GM18951 (cell line): ENCODE data around the gene CASK.

Experiments
- POLR2A ChIP-seq: IDR thresholded peaks from 4 replicates; pipeline ENCODE4 v1.6.1; 2011; ENCODE audit warnings: mild to moderate bottlenecking; ENCODE audit not compliant: insufficient read length, insufficient read depth; ENCODE audit errors: extremely low read depth
- in situ Hi-C: fragments of 300-500 bp; cut with MboI; formaldehyde crosslinking; loops from one replicate; pipeline ENCODE4 v1.12.0; 2022; ENCODE audit warnings: low sequenced_read_pairs, mixed read lengths, inconsistent platforms; ENCODE audit not compliant: unreplicated experiment

The CASK gene

DNA sequence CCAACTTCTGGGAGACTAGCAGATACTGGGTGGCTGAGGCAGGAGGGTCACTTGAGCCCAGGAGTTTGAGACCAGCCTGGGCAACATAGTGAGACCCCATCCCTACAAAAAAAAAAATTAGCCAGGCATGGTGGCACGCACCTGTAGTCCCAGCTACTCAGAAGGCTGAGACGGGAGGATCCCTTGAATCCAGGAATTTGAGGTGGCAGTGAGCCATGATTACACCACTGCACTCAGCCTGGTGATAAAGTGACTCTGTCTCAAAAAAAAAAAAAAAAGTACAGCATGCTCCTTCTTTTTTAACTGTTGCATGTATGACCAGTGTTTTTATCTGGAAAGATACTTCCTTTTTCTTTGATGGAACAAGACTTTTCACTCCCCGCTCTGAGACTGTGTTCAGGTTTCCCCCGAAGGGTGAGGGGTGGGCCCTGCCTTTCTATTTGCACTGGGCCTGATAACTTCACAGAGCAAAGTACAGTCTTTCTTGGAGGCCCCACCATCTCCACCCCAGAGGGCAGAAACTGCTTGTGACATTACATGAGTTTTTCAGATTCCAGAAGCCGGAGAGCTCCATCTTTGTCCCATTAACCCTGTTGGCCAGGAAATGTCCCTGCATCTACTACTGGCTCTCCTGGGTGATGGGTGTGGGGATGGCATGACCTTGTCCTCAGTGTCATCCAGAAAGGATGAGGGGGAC lies 441.1 kb downstream of the CASK start:
- no peak for TF ChIP-seq POLR2A
- in situ Hi-C loops = no loop called here

DNA sequence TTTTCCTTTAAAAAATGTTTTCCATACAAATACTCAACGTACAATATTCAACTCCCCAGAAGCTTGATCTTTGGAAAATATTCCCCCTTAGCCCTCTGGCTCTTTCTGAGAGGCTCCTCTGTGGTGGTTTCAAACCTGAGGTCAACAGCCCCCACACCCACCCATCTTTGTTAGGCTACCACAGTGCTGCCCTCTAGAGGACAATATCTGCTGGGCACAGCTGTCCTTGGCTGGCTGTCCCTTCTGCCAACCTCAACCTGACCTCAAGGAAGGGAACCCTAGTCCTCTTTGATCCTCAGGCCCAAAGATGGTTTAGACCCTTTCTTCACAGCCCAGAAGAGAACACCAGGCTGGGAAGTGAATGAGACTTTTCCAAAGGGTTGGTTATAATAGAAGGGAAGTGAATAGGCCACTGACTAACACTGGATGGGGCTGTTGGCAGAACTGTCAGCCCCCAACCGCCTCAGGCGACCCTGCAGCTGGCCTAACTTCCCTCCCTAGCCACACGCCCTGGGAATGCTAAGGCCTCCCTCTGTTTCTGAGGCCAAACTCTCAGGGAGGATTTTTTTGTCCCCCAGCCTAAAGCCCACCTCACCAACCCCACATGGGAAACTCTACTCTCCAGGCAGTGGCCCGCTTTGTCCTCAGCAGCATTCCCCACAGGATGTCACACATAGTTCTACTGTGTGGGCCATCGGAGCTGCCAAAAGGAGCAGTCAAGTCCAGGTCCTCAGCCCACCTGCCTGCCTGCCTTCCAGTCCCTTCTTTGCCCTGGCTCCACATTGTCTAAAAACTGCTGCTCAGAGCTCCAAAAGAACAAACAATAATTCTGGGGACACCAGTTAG lies 441.9 kb downstream of the CASK start:
- in situ Hi-C loops = no loop called here
- TF ChIP-seq POLR2A = no peak

DNA sequence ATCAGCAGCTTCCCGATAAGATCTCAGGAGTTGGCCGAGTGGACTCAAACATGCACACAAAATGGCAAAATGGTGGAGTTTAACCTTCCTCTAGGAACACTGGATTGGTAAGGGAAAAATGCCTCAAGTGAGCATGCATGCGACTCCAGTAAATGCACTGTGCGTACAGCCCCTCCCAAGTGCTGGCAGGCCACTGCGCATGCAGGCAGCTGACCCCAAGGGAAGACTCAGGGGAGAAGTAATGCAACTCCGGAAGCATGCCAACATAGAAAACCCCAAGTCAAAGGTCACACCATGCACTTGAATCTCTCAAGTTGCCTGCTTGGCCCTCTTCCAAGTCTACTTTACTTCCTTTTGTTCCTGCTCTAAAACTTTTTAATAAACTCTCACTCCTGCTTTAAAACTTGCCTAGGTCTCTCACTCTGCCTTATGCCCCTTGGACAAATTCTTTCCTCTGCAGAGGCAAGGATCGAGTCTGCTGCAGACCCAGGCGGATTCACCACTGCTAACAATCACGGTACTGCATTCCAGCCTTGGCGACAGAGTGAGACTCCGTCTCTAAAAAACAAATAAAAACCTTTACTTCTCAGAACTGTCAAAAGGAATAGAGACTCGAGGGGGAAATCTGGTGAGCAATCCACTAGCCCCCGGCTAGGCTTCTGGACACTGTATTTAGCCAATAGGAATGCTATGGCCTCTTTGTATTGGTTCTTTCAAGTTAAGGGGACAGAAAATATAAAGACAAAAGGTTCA lies 442.7 kb downstream of the CASK start:
- in situ Hi-C loops = no loop called here
- TF ChIP-seq POLR2A = no peak

DNA sequence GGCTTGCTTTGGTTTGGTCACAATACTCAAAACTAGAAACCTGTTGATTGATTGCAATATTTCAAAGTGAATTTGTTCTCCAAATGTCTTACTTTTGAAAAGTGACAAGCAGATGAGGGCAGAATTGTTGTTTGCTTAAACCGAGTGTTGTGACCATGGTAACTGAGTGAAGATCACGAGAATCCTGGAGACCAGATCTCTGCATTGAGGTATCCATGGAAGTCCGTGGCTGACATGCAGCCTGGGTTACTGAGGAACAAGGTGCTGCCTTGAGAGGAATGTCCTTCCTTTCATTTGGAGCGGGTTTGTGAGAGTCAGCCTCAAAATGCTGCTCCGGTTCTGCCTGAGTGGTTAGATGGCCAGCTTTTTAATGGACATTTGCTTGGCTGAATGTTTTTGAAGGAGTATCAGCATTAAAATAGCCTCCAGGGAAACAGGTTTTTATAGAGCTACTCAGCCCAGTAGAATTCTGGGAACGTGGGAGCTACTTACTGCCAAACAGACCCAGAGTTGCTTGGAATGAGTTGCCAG lies 444.9 kb downstream of the CASK start:
- in situ Hi-C loops = no loop called here
- no peak for TF ChIP-seq POLR2A

DNA sequence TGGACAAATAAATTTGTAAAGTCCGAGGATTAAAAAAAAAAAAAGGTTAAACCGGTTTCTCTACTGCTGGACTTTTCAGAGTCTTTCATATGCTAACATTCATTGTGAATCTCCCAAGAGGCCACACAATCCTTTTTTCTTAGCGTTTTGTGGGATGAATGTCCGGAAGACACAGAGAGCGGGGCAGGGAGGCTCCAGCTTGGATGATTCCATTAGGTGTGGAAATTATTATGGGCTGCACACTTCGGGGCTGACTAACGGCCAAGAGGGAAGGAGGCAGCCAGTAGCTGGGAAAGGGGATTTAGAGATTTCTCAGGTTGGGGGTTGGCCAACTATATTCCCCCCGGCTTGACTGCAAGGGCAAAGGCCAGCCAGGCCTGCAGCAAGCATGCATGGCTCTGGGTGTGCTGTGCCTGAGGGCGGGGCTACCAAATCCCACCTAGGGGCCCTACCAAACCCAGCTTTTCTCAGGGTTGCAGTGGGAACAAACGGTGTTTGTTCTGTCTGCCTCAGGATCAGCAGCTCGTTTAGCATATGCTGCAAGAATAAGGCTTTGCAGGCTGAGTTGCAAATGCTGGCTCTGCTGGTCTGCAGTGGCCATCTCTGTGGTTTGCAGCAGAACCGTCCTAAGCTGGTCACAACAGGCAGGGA lies 447.6 kb downstream of the CASK start:
- in situ Hi-C loops = no loop called here
- no peak for TF ChIP-seq POLR2A

DNA sequence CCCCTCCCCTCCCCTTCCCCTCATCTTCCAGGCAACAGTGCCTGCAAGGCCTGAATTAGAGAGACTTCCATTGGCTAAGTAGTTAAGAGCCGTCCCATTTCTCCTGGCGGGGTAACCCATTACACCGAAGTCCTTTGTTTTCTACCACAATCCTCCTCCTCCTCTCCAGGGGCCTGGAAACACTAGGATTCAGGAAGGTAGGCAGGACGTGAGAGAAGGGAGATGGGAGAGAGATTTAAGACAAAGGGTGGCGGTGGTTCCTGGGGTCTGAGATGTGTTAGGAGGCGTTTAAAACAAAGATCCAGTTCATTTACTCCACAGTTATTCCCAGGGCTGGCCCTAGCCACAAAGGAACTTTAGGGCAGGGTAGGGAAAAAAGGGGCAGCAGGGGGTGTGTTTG lies 448.2 kb downstream of the CASK start:
- TF ChIP-seq POLR2A = no peak
- in situ Hi-C loops = no loop called here

DNA sequence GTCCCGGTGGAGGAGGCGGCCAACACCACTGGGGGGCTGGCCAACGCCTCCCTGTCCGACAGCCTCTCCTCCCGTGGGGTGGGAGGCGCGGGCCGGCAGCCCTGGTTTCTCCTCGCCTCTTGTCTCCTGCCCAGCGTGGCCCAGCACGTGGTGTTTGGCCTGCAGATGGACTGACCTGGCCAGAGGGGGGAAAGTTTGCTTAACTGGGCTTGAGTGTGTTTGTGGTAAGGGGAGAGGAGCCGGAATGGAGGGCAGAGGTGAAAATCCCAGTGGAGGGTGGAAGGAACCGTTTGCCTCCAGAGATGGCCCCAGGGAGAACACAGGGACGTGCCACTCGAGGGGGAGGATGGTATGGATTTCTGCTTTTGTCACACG lies 448.6 kb downstream of the CASK start:
- TF ChIP-seq POLR2A = no peak
- in situ Hi-C loops = no loop called here

DNA sequence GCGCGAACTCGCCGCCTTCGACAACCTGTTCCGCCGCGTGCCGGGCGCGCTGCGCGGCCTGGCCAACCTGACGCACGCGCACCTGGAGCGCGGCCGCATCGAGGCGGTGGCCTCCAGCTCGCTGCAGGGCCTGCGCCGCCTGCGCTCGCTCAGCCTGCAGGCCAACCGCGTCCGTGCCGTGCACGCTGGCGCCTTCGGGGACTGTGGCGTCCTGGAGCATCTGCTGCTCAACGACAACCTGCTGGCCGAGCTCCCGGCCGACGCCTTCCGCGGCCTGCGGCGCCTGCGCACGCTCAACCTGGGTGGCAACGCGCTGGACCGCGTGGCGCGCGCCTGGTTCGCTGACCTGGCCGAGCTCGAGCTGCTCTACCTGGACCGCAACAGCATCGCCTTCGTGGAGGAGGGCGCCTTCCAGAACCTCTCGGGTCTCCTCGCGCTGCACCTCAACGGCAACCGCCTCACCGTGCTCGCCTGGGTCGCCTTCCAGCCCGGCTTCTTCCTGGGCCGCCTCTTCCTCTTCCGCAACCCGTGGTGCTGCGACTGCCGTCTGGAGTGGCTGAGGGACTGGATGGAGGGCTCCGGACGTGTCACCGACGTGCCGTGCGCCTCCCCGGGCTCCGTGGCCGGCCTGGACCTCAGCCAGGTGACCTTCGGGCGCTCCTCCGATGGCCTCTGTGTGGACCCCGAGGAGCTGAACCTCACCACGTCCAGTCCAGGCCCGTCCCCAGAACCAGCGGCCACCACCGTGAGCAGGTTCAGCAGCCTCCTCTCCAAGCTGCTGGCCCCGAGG lies 449.2 kb downstream of the CASK start:
- in situ Hi-C loops = no loop called here
- no peak for TF ChIP-seq POLR2A

GRCh38 chrX:41472231-41472815 lies 451.0 kb downstream of the CASK start:
- in situ Hi-C loops = no loop called here
- no peak for TF ChIP-seq POLR2A

DNA sequence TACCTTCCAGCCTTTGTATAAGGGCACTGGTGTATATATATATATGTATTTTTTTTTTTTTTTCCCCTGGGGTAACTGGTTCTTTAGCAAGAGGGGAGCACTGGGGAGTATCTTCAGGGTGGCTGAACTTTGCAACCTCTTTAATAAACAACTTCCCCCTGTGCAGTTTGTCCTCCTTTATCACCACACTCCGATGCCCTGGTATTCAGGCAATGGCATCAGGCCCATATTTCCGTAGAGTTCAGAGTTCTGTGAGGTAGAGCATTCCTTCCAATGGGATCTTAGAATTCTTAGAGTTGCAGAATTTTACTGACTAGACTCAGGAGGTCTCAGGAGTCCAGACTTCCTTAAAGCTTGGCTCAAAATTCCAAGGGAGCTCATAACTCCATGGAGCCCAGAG lies 451.6 kb downstream of the CASK start:
- in situ Hi-C loops = no loop called here
- TF ChIP-seq POLR2A = no peak

- in situ Hi-C loops = no loop called here
- TF ChIP-seq POLR2A = no peak
Measured at GRCh38 chrX:41470706-41471105, 452.6 kb downstream of the CASK start.
